Lung (tissue), 12 donors: ENCODE results near the gene DDX39A. TPM values are rescaled to one million over a fixed set of nuclear protein-coding genes. Genes with fewer than 3 reads are reported as not detected.
"Not testable (repeated sequence)": the region's sequence is repeated elsewhere in the genome, so short reads cannot be mapped to it uniquely, and the experiment has no call there.

Source experiments
- ATAC-seq: fragments of 200-7000 bp; cut with Tn5 transposase; one replicate; pipeline ENCODE4 v1.9.1; 2020; ENCODE audit warnings: moderate number of reproducible peaks; ENCODE audit not compliant: insufficient read depth, low FRiP score
- DNase-seq, 3 donors: peaks; one replicate each; pipeline ENCODE4 v3.0.0-alpha.2; 2013 to 2017
- H3K27ac ChIP-seq, 2 donors: one replicate each; pipeline ENCODE4 v1.5.1; 2013; ENCODE audit warnings: mild to moderate bottlenecking in 2 of 2, moderate library complexity in 2 of 2, control low read depth in 1 of 2, inconsistent platforms in 1 of 2, low read depth in 1 of 2, low read length in 1 of 2
- H3K27me3 ChIP-seq, 3 donors: one replicate each; pipeline ENCODE4 v1.5.1; 2013; ENCODE audit warnings: low read length in 2 of 3; ENCODE audit not compliant: control insufficient read depth in 3 of 3, insufficient read depth in 3 of 3
- H3K36me3 ChIP-seq, 4 donors: one replicate each; pipeline ENCODE4 v1.5.1; 2013; ENCODE audit warnings: low read length in 4 of 4, mild to moderate bottlenecking in 1 of 4, moderate library complexity in 1 of 4; ENCODE audit not compliant: control insufficient read depth in 4 of 4, insufficient read depth in 4 of 4
- H3K4me1 ChIP-seq, 5 donors: one replicate each; pipeline ENCODE4 v1.5.1; 2013; ENCODE audit warnings: low read length in 5 of 5, mild to moderate bottlenecking in 2 of 5, moderate library complexity in 1 of 5; ENCODE audit not compliant: control insufficient read depth in 5 of 5, insufficient read depth in 5 of 5
- H3K4me3 ChIP-seq: one replicate; pipeline ENCODE4 v1.5.1; 2013; ENCODE audit warnings: mild to moderate bottlenecking, control low read depth, moderate library complexity
- H3K9ac ChIP-seq, 2 donors: one replicate each; pipeline ENCODE4 v1.5.1; 2013; ENCODE audit warnings: low read length in 2 of 2, control low read depth in 1 of 2; ENCODE audit not compliant: insufficient read depth in 1 of 2
- H3K9me3 ChIP-seq, 4 donors: one replicate each; pipeline ENCODE4 v1.5.1; 2013; ENCODE audit warnings: low read length in 3 of 4, mild to moderate bottlenecking in 1 of 4, moderate library complexity in 1 of 4; ENCODE audit not compliant: control insufficient read depth in 4 of 4, insufficient read depth in 3 of 4
- WGBS, 2 donors: extraction: QIAGEN DNeasy Blood & Tissue Kit; methylation state at CpG; one replicate each; pipeline ENCODE4 v1.1.7; 2013; 5-methylcytosine and 5-hydroxymethylcytosine counted together
- polyA plus RNA-seq, 2 donors: library from polyadenylated mRNA; stranded (reverse); fragments of 200-250 nt; gene quantifications; one replicate each; pipeline ENCODE4 v1.2.1, GENCODE V29; 2013
- total RNA-seq, 2 donors: library from RNA; depleted of rRNA in 1 of 2; stranded (reverse); fragments of >200 nt in 1 of 2; gene quantifications; one replicate each; pipeline ENCODE4 v1.2.1, GENCODE V29; 2014 to 2021
- TF ChIP-seq, protein P1 (sequence below): IDR thresholded peaks from 2 replicates; pipeline ENCODE4 v1.5.1; 2012; ENCODE audit warnings: mild to moderate bottlenecking; ENCODE audit errors: control extremely low read depth, extremely low read depth
- donor health status: control.
- donor health status: control.
- donor health status: Bipolar disorder and iron deficiency.
- donor health status: healthy.
- donor health status: DM: yes; HTN: yes; CAD: no.

The DDX39A gene
- total and polyA plus RNA-seq, 4 donors = 46.2 to 156 (median 97.7) TPM

DNA sequence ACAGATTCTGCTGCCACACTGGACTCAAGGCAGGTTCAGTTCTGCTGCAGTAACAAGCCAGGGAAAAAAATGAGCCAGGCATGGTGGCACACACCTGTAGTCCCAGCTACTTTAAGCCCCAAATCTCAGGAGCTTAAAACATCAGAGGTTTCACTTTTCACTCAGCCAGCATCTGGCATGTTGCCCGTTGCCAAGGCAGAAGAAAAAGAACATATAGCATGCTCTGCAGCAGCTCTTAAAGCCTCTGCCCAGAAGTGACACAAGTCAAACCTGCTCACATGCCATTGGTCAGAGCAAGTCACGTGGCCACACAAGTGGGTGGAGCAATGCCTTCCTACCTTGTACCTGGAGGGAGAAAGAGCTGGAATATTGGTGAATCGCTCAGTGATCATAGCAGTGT is 52.6 kb downstream of the DDX39A start:
- H3K9me3 ChIP-seq = no peaks in the 10 kb centered on the region
- H3K9ac ChIP-seq = no peak overlapping the region
- no peaks in the 10 kb centered on the region for H3K27me3 ChIP-seq
- no peak overlapping the region for H3K4me3 ChIP-seq
- no peak for ATAC-seq
- H3K4me1 ChIP-seq = peaks cover 0 to 13% (median 4%) of the 10 kb centered on the region in 5 donors
- H3K27ac ChIP-seq = peak overlapping the region in 1 of 2 donors; percentile 26
- TF ChIP-seq, protein P1, sequence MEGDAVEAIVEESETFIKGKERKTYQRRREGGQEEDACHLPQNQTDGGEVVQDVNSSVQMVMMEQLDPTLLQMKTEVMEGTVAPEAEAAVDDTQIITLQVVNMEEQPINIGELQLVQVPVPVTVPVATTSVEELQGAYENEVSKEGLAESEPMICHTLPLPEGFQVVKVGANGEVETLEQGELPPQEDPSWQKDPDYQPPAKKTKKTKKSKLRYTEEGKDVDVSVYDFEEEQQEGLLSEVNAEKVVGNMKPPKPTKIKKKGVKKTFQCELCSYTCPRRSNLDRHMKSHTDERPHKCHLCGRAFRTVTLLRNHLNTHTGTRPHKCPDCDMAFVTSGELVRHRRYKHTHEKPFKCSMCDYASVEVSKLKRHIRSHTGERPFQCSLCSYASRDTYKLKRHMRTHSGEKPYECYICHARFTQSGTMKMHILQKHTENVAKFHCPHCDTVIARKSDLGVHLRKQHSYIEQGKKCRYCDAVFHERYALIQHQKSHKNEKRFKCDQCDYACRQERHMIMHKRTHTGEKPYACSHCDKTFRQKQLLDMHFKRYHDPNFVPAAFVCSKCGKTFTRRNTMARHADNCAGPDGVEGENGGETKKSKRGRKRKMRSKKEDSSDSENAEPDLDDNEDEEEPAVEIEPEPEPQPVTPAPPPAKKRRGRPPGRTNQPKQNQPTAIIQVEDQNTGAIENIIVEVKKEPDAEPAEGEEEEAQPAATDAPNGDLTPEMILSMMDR = no peak
- 24 to 33% methylated on average over 3 of the region's 3 CpGs for WGBS, 2 donors
- no peaks in the 10 kb centered on the region for H3K36me3 ChIP-seq
- peak; percentile 89 to 92 (median 90) for DNase-seq

DNA sequence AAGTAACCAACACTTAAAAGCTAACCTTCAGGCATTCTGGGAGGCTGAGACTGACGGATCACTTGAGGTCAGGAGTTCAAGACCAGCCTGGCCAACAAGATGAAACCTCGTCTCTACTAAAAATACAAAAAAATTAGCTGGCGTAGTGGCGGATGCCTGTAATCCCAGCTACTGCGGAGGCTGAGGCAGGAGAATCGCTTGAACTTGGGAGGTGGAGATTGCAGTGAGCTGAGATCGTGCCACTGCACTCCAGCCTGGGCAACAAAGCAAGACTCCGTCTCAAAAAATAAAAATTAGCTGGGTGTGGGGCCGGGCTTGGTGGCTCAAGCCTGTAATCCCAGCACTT is 55.1 kb downstream of the DDX39A start:
- Histone ChIP-seq H3K4me1 (peaks cover 0 to 11% (median 4%) of the 10 kb centered on the region in 5 donors), H3K27ac (peak overlapping the region in 1 of 2 donors; percentile 70)
- not testable (repeated sequence) for H3K4me3 ChIP-seq, ATAC-seq, H3K9ac ChIP-seq, H3K27me3 ChIP-seq, H3K9me3 ChIP-seq, DNase-seq, H3K36me3 ChIP-seq
- 76 to 80% methylated on average over 9 of the region's 9 CpGs for WGBS, 2 donors

DNA sequence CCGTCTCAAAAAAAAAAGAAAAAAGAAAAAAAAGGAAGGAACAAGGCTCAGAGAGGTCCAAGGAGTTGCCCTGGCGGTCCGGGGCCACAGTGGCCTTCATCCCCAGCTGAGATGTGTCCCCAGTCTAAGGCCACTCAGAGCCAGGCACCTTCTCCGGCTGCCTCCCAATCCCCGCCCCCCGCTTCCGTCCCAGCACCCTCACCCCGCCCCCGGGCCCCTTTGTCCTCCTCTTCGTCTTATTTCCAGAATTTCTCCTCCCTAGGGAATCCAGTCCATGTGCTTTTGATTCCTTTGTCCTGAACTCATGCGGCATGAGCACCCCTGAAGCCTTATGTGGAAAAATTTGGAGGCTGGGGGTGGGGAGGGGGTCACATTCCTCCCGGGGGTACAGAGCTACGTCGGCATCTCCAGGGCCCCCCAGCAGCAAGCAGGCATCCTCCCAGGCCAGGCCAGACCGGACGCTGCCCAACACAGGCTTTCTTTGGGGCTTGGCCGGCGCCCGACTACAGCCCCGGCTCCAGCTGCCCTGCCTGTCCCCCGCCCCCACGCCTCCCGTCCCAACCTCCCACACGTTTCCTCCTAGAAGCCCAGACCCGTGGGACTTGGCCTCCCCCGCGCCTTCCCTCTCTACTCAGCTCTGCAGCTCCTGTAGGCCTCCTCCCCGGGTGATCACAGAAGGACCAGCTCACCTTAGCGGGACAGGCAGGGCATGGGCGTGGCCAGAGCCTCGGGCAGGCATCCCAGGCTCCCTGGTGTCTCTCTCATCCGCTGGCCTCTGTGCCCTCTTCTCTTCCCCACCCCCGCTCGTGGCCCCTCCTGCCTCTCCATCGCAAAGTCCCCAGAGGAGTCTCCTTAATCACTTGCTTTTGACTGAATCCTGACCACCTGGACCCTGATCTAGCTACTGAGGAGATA is 55.7 kb downstream of the DDX39A start:
- ATAC-seq = peak; percentile 74
- Histone ChIP-seq H3K4me1 (peaks cover 0 to 11% (median 4%) of the 10 kb centered on the region in 5 donors), H3K9me3 (no peaks in the 10 kb centered on the region), H3K36me3 (no peaks in the 10 kb centered on the region), H3K27me3 (no peaks in the 10 kb centered on the region), H3K4me3 (no peak overlapping the region), H3K9ac (peak overlapping the region; percentile 12 to 32), H3K27ac (peak overlapping the region; percentile 31 to 70)
- TF ChIP-seq, protein P1 = no peak
- peak; percentile 80 to 86 (median 82) for DNase-seq
- 6% methylated on average over 33 to 35 of the region's 35 CpGs for WGBS, 2 donors

DNA sequence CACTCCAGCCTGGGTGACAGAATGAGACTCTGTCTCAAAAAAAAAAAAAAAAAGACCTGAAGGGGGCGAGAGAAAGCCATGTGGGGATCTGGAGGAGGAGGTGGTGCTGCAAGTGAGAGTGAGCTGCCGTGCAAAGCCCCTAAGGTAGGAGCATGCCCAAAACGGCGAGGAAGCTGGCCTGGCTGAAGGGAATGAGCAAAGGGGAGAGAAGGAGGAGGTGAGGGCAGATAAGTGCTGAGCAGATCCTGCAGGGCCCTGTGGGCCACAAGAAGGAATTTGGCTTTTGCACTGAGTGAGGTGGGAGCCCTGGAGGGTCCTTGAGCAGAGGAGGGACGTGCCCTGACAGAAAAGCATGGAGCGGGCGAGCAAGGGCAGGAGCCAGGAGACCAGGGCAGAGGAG is 57.3 kb downstream of the DDX39A start:
- Histone ChIP-seq H3K36me3 (no peaks in the 10 kb centered on the region), H3K4me1 (peaks cover 0 to 11% (median 4%) of the 10 kb centered on the region in 5 donors), H3K9ac (no peak overlapping the region), H3K27ac (peak overlapping the region in 1 of 2 donors; percentile 1), H3K27me3 (no peaks in the 10 kb centered on the region), H3K4me3 (no peak overlapping the region), H3K9me3 (no peaks in the 10 kb centered on the region)
- DNase-seq = no peak
- TF ChIP-seq, protein P1 = no peak
- WGBS, 2 donors = 52 to 59% methylated on average over 6 to 7 of the region's 7 CpGs
- ATAC-seq = no peak
